NCI-H146 treated with DMSO at 0.1 percent for 48 hours (cell line): ENCODE results near the gene SHOX.

Source experiments
- DNase-seq: peaks from one replicate; lab custom pipeline; 2025; ENCODE audit not compliant: unreplicated experiment; lab: John Stamatoyannopoulos, UW

SHOX gene

GRCh38 chrX:663841-664240 lies 33.2 kb downstream of the SHOX start:
- no peak for DNase-seq

DNA sequence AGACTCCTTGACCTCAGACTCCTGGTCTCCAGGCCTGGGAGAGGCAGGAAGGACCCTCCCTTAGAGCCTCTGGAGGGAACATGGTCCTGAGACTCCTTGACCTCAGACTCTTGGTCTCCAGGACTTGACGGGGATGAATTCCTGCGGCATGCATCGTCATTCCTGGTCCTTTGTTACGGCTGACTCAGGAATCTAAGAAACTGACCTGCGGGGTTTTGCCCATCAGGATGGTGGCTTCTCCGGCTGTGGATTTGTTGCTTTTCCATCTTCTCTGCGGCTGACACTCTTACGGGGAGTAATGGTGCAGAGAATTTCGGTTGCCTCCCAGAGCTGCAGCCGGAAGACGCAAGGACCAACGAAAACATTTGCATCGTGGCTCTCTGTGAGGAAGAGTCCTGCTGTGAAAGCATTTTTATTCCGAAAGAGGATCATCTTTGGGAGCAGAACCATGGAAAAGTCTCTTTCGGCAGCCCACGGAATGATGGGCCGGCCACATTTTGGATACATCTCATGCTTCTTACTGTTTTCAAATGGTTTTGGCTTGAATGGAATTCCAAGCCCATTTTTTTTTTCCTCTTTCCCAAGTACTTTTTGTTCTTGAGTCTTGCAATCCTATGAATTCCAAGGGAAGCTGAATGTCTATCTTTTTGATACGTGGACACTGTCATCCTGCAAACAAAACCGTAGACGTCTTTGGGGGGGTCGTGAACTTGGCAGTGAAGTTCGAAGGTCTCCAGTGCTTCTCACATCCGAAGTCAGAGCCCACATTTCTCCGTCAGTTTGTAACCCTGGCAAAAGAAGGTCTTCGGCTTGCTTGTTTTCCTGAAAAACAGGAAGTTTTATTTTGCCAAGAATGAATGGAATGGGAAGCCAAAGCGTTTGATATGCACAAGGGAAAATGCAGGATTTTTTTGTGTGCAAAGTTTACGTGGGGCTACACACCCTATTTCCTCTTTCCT lies 36.5 kb downstream of the SHOX start:
- DNase-seq, result no peak

- DNase-seq, result no peak
Measured at GRCh38 chrX:670645-671044, 40.1 kb downstream of the SHOX start.

DNA sequence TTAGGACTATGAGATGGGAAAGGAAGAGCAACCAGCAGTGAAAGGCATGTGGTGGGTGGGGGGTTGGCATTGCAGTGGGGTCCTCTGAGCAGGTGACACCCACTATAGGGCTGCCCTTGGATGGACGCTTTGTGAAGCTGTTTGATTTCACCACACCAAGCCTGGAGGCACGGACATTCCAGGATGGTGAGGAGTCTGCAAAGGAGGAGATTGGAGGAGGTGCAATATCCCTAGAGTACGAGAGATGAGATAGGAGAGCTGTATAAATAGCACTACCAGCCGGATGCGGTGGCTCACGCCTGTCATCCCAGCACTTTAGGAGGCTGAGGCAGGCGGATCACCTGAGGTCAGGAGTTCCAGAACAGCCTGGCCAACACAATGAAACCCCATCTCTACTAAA lies 42.3 kb downstream of the SHOX start:
- DNase-seq, result no peak

DNA sequence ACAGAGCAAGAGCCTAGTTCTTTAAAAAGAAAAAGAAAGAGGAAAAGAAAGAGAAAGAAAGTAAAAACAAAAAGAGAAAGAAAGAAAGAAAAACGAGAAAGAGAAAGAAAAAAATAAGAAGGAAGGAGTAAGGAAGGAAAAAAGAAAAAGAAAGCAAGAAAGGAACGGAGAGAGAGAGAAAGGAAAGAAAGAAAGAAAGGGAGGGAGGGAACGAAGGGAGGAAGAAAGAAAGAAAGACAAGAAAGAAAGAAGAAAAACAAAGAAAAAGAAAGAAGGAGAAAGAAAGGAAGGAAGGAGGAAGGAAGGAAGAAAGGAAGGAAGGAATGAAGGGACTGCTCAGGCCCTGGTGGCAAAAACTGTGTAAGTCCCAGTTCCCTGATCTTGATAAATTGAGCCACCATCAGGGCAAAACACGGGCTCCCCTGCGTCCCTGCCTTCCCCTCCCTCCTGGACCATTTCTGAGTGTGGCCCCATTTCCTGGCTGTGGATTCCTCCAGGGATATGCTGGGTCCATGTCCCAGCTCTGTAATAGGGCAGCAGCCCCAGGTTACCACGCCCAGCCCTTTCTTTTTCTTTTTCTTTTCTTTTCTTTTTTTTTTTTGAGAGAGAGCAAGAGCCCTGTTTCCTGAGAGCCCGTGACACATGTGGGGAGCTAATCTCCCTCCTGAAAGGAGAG lies 44.8 kb downstream of the SHOX start:
- no peak for DNase-seq

- no peak for DNase-seq
Measured at GRCh38 chrX:675955-676295, 45.3 kb downstream of the SHOX start.

DNA sequence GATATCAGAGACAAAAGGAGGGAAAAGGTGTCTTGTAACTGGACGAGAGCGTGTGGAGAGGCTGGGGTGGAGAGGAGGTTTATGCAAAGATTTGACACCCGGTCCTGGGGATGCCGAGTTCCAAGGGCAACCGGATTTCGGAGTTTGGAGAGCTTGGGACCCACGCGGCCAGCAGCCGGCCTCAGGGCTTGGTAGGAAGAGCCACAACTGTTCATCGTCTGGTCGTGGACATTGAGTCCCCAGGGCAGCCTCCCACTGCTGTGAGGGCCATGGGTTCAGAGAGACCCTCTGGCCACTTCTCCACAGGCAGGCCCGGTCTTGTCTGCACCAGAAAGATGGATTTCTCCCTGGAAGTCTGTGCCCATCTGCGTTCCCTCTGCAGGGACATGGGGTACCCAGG lies 46.8 kb downstream of the SHOX start:
- DNase-seq, result no peak

- no peak for DNase-seq
Measured at GRCh38 chrX:679291-679979, 48.8 kb downstream of the SHOX start.

DNA sequence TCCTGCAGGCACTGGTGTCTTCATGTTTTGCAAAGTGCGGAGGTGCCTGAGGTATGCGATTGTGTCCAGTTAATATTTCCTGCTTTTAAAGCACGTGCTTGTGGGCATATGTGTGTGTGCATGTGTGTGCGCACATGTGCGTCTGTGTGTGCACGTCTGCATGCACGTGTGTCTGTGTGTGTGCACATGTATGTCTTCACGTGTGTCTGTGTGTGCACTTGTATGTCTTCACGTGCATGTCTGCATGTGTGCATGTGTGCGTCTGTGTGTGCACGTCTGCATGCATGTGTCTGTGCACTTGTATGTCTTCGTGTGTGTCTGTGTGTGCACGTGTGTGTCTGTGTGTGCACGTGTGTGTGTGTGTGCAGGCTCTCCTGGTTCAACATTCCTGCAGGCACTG lies 49.5 kb downstream of the SHOX start:
- DNase-seq, result no peak

DNA sequence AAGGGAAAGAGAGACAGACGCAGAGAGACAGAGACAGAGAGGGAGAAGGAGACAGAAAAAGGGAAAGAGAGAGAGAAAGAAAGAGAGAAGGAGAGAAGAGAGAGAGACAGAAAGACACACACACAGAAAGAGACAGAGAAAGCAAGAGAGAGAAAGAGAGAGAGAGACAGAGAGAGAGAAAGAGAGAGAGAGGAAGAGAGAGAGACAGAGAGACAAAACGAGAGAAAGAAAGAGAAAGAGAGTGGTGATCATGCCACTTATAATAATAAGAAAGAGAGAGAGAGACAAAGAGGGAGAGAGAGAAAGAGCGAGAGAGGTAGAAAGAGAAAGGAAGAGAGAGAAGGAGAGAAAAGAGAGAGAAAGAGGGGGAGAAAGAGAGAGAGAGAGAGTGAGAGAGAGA lies 51.4 kb downstream of the SHOX start:
- no peak for DNase-seq

DNA sequence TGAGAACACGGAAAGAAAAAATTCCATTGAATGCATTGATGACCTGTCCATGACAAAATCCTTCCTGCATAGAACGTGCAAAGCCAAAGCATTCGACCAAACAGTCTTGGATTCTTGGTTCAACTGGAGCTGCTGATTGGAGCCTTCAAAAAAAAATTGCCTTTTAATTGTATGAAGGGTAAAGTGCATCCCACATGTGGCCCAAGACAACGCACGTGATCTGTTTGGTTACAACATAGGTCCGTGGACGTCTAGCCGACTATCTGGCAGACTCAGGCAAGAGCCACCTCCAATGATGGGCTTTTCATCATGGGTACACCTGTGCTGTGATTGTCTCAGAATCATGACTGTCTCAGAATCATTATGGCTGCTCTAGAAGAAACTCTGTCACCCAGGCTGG lies 52.3 kb downstream of the SHOX start:
- no peak for DNase-seq

DNA sequence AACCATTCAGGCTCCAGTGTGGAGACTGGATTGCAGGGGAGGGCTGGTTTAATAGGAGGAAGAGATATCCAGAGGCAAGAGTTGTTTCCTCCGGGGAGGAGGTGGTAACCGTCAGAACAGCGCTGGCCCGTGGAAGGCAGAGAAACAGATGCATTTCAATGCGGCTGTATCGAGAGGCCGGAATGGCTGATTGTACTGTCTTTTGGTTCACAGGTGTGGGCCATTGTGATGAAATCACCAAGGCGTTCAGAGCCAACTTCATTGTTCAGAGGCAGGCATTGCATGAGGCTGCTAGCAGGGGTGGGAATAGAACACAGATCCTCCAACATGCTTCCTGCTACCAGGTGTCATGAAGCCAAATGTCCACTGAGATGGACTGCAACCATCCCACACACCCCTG lies 53.0 kb downstream of the SHOX start:
- no peak for DNase-seq

- no peak for DNase-seq
Measured at GRCh38 chrX:685120-686032, 54.8 kb downstream of the SHOX start.

DNA sequence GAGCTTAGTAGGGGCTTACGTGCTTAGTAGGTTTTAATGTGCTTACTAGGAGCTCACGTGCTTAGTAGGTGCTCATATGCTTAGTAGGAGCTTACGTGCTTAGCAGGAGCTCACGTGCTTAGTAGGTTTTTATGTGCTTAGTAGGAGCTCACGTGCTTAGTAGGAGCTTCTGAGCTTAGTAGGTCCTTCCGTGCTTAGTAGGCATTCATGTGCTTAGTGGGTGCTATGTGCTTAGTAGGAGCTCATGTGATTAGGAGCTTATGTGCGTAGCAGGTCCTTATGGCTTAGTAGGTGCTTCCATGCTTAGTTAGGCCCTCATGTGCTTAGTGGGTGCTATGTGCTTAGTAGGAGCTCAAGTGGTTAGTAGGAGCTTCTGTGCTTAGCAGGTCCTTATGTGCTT lies 59.4 kb downstream of the SHOX start:
- DNase-seq, result no peak

DNA sequence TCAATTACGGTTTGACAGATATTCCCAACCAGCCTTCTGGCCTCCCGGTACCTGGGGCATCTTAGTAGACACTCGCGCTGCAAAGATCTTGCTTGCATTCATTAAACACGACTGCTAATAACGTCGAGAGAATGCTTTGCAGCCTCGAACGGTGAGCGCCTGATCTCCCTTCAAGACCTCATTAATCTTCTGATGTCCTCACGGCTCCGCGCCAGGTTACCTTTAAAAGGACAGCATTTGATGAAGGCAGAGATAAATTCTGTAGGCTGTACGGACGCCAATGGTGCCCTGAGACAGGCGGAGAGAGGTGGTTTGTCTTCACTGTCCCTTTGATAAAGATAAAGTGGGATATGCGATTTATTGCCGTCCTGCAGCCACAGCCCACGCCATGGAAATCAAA lies 64.2 kb downstream of the SHOX start:
- no peak for DNase-seq

DNA sequence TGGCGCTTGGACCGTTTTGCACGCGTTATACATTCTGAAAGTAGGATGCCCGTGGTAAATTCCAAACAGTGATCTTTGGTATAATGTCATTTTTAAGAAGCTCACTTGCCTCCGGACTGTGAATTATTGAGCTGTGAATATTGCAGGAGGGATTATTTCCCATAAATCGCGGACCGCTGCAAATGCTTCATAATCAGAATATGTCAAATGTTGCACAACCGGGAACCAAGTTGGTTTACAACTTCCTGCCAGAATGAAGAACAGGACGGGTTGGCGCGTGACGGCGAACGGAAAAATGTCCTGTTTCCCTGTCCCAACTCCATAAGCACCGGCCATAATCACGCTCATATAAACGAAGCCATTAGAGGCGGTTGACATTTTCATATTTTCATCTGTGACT lies 67.6 kb downstream of the SHOX start:
- no peak for DNase-seq

DNA sequence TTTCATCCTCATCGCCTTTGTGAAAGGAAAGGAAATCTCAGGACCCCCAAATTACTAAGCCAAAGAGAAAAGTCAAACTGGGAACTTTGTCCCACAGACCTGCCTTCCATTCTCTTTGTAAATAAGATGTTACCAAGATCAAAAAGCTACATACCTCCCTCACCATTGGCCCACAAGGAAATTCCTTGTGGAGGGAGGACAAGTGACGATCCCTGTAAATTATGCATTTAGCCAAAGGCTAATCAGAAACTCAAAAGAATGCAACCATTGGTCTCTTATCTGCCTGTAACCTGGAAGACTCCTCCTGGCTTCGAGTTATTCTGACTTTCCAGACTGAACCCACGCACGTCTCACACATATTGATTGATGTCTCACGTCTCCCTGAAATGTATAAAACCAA lies 70.3 kb downstream of the SHOX start:
- DNase-seq, result no peak

DNA sequence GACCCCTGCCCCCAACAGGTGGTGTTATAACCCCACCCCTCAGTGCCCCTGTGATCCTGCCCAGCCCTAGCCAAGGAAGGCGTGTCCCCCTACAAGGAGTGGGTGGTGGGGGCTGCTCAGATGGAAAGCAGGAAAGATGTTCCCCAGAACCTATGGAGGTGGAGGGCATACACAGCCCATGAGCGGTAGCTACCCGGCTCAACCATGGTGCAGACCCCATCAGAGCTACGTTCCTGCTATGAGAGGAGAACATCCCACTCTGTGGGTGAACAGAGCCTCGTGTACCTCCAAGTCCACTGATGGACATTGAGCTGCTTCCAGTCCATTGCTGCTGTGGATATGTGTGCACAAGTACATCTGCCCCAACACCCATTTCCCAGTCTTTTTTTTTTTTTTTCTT lies 71.1 kb downstream of the SHOX start:
- no peak for DNase-seq

- no peak for DNase-seq
Measured at GRCh38 chrX:703466-703865, 72.9 kb downstream of the SHOX start.

- DNase-seq, result no peak
Measured at GRCh38 chrX:703866-704265, 73.3 kb downstream of the SHOX start.
